Measurements from ENCODE around the gene CDH20.
"Not testable (repeated sequence)": the region's sequence is repeated elsewhere in the genome, so short reads cannot be mapped to it uniquely, and the experiment has no call there.

Gene CDH20

DNA sequence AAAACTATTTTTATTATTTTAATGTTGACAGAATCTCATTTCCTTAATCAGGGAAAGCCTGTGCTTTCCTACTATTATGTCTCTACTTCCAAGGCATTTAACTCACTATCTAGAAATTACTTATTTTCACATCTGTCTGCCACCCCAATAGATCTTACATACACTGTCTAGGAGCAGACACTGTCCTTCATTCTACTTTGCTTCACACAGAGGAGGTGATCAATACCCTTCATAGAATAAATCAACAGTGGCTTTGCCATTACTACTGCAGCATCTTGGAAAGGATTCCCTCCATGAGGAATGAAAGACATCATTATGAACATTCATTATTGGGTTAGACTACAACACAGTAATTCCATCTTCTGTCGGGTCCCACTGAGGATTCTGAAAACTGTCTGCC is 31.7 kb downstream of the CDH20 start:
- no peaks in the 10 kb centered on the region for H3K4me1 ChIP-seq (ENCODE audit: insufficient read depth, low read length)
- no peaks in the 10 kb centered on the region for H3K36me3 ChIP-seq (ENCODE audit: insufficient read depth, low read length)
- H3K9ac ChIP-seq (ENCODE audit: low read depth, low read length) = no peak overlapping the region
- H3K9me3 ChIP-seq (ENCODE audit: control insufficient read depth, insufficient read depth, low read length) = no peaks in the 10 kb centered on the region

GRCh38 chr18:61368001-61368400 is 34.8 kb downstream of the CDH20 start:
- no peaks in the 10 kb centered on the region for H3K4me1 ChIP-seq (ENCODE audit: insufficient read depth, low read length)
- H3K36me3 ChIP-seq (ENCODE audit: insufficient read depth, low read length) = no peaks in the 10 kb centered on the region
- H3K9ac ChIP-seq (ENCODE audit: low read depth, low read length) = no peak overlapping the region
- H3K9me3 ChIP-seq (ENCODE audit: control insufficient read depth, insufficient read depth, low read length) = no peaks in the 10 kb centered on the region

- not testable (repeated sequence) for H3K4me1 ChIP-seq (ENCODE audit: insufficient read depth, low read length); H3K9ac ChIP-seq (ENCODE audit: low read depth, low read length); H3K36me3 ChIP-seq (ENCODE audit: insufficient read depth, low read length); H3K9me3 ChIP-seq (ENCODE audit: control insufficient read depth, insufficient read depth, low read length)
Observed at GRCh38 chr18:61369671-61370070, 36.4 kb downstream of the CDH20 start.

- H3K9me3 ChIP-seq (ENCODE audit: control insufficient read depth, insufficient read depth, low read length) = no peaks in the 10 kb centered on the region
- no peaks in the 10 kb centered on the region for H3K4me1 ChIP-seq (ENCODE audit: insufficient read depth, low read length)
- no peaks in the 10 kb centered on the region for H3K36me3 ChIP-seq (ENCODE audit: insufficient read depth, low read length)
- no peak overlapping the region for H3K9ac ChIP-seq (ENCODE audit: low read depth, low read length)
Observed at GRCh38 chr18:61371111-61371510, 37.9 kb downstream of the CDH20 start.

GRCh38 chr18:61379827-61380226 is 46.6 kb downstream of the CDH20 start:
- no peak overlapping the region for H3K9ac ChIP-seq (ENCODE audit: low read depth, low read length)
- no peaks in the 10 kb centered on the region for H3K9me3 ChIP-seq (ENCODE audit: control insufficient read depth, insufficient read depth, low read length)
- H3K36me3 ChIP-seq (ENCODE audit: insufficient read depth, low read length) = no peaks in the 10 kb centered on the region
- H3K4me1 ChIP-seq (ENCODE audit: insufficient read depth, low read length) = no peaks in the 10 kb centered on the region

DNA sequence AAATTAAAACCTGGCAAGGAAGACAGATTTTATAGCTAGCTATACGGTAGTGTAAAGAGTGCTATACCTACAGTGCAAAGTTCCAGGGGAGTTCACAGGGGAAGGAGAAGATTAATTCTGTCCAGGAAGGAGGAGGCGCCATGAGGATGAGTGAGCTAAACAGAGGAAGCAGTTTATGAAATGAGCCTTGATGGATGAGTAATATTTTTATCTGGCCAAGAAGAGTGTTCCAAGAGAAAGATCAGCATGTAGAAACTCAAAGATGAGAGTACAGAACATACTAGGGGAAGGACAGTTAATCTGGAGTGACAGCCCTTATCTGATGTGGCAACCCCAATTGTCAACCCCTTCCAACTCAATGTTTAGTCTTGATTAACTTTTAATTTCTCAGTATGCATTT is 54.8 kb downstream of the CDH20 start:
- no peaks in the 10 kb centered on the region for H3K9me3 ChIP-seq (ENCODE audit: control insufficient read depth, insufficient read depth, low read length)
- no peaks in the 10 kb centered on the region for H3K4me1 ChIP-seq (ENCODE audit: insufficient read depth, low read length)
- H3K36me3 ChIP-seq (ENCODE audit: insufficient read depth, low read length) = no peaks in the 10 kb centered on the region
- H3K9ac ChIP-seq (ENCODE audit: low read depth, low read length) = no peak overlapping the region

DNA sequence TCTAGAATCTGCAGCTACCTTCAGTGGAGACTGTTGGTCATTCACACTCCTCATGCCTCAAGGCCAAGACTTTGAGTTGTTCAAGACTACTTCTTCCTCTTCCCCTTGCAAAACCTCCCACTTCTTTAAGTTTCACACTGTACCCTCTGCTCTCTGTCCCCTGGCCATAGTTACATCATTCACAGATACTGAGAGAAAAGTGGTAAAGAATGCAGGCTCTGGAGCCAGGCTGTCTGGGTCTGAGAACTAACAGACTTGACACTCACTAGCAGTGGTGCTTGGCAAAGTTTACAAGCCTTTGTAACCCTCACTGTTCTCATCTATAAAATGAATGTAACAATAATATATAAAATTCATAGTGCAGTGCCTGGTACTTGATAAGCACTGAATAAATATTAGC is 61.8 kb downstream of the CDH20 start:
- Histone ChIP-seq H3K4me1 (ENCODE audit: insufficient read depth, low read length) (no peaks in the 10 kb centered on the region), H3K9ac (ENCODE audit: low read depth, low read length) (no peak overlapping the region), H3K9me3 (ENCODE audit: control insufficient read depth, insufficient read depth, low read length) (no peaks in the 10 kb centered on the region), H3K36me3 (ENCODE audit: insufficient read depth, low read length) (no peaks in the 10 kb centered on the region)

DNA sequence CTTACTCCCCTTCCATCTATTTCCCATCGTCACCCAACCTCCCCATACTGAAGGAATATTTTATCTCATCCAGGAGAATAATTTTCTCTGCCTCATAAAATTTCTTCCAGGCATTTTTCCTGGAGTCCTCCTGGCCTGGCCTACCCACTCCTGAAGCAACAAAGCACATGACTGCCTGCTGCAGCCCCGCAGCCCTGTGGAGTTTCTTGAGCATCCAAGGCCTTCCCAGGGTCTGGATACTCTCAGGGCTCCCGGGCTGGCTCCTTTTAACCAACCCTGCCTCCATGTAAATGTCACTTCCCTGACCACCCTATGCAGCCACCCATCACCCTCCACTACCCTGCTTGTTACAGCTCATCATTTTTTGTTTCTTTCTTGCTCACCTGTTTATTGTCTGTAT is 64.0 kb downstream of the CDH20 start:
- Histone ChIP-seq H3K9ac (ENCODE audit: low read depth, low read length) (no peak overlapping the region), H3K36me3 (ENCODE audit: insufficient read depth, low read length) (no peaks in the 10 kb centered on the region), H3K9me3 (ENCODE audit: control insufficient read depth, insufficient read depth, low read length) (no peaks in the 10 kb centered on the region), H3K4me1 (ENCODE audit: insufficient read depth, low read length) (no peaks in the 10 kb centered on the region)

DNA sequence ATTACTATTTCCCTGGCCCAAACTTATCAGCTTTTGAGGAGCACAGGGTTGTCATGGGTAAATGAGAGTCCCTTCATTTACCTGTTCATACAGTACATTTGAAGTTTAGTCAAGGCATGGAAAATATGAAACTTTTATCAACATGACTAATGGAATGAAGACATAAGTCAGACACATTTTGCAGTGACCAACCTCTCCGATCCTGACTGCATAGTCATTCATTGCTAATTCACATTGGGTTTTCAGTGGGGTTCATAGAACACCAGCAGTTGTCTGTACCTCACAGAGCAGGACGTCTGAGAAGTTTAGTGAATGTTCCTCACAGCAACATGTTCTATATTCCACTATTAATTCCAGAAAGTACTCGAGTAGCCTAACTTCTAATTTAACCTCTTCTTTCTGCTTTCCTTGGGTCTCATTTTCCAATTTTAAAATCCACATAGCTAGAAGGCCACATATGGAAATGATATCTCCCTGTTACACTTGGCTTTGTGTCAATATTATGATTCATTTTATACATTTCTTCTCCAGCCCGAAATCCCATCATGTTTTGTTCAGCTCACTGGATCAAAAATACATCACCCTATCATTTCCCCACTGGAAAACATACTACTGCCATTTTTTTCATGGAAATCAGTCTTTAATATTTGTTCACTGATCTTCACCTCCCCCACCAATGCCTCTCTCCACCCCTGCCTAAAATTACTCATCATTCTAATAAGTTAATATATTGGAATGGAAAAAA is 65.9 kb downstream of the CDH20 start:
- Histone ChIP-seq H3K4me1 (ENCODE audit: insufficient read depth, low read length) (no peaks in the 10 kb centered on the region), H3K36me3 (ENCODE audit: insufficient read depth, low read length) (no peaks in the 10 kb centered on the region), H3K9me3 (ENCODE audit: control insufficient read depth, insufficient read depth, low read length) (no peaks in the 10 kb centered on the region), H3K9ac (ENCODE audit: low read depth, low read length) (no peak overlapping the region)

GRCh38 chr18:61400016-61400635 is 66.9 kb downstream of the CDH20 start:
- Histone ChIP-seq H3K4me1 (ENCODE audit: insufficient read depth, low read length) (no peaks in the 10 kb centered on the region), H3K9ac (ENCODE audit: low read depth, low read length) (no peak overlapping the region), H3K9me3 (ENCODE audit: control insufficient read depth, insufficient read depth, low read length) (no peaks in the 10 kb centered on the region), H3K36me3 (ENCODE audit: insufficient read depth, low read length) (no peaks in the 10 kb centered on the region)

DNA sequence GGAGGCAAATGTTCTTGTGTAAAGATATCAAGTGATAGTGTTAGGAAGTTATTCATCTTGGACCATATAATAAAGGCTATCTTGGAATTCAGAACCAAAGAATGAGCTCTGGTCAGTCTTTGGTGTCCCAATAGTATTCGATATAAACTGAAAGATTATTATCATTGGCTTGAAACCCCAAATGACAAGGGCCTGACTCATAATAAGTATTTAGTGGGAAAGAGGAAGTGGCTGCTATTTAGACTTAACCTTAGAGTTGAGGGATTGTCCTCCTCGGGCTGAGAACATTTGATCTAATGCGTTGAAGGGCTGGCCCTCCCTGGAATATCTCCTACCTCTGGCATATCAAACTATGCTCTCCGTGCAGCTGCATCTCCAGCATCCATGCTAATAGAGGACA is 67.5 kb downstream of the CDH20 start:
- no peaks in the 10 kb centered on the region for H3K36me3 ChIP-seq (ENCODE audit: insufficient read depth, low read length)
- no peaks in the 10 kb centered on the region for H3K4me1 ChIP-seq (ENCODE audit: insufficient read depth, low read length)
- H3K9ac ChIP-seq (ENCODE audit: low read depth, low read length) = no peak overlapping the region
- no peaks in the 10 kb centered on the region for H3K9me3 ChIP-seq (ENCODE audit: control insufficient read depth, insufficient read depth, low read length)

- H3K9me3 ChIP-seq (ENCODE audit: control insufficient read depth, insufficient read depth, low read length) = no peaks in the 10 kb centered on the region
- H3K4me1 ChIP-seq (ENCODE audit: insufficient read depth, low read length) = no peaks in the 10 kb centered on the region
- H3K9ac ChIP-seq (ENCODE audit: low read depth, low read length) = no peak overlapping the region
- H3K36me3 ChIP-seq (ENCODE audit: insufficient read depth, low read length) = no peaks in the 10 kb centered on the region
Observed at GRCh38 chr18:61402726-61403125, 69.5 kb downstream of the CDH20 start.

DNA sequence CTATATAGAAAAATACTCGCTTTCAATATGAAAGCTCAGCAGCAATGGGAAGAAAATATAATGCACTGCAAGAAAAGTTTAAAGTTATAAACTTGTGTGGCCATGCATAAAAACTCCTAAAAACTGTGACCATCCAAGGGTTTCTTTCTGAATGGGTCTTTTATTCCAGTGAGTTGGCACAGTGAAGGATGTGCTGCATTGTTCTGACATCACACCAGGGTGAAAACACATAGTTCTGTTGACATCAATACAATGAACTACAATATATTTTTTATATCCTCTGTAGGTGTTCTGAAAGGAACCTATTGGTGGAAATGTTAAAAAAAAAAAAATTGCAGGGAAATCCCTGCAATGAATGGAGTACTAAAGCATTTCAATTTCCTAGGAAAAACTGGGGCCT is 80.2 kb downstream of the CDH20 start:
- Histone ChIP-seq H3K4me1 (ENCODE audit: insufficient read depth, low read length) (no peaks in the 10 kb centered on the region), H3K9ac (ENCODE audit: low read depth, low read length) (no peak overlapping the region), H3K36me3 (ENCODE audit: insufficient read depth, low read length) (no peaks in the 10 kb centered on the region), H3K9me3 (ENCODE audit: control insufficient read depth, insufficient read depth, low read length) (no peaks in the 10 kb centered on the region)

DNA sequence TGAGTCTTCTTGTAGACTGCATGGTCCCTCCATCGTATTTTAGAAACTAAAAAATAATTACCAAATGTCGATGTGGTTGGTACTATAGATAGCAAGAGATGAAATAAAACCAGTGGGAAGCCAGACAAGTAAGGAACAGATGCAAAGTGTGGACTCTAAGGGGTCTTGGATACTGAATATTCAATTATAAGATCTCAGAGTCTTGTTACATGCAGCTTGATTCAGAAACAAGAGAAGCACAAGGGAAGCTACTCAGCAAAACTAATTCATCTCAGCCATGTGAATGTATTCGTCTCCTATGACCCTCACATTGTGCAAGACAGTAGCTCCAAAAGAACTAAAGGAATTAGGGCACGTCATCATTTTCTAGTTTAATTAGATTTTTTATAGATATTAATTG is 80.9 kb downstream of the CDH20 start:
- no peaks in the 10 kb centered on the region for H3K9me3 ChIP-seq (ENCODE audit: control insufficient read depth, insufficient read depth, low read length)
- no peak overlapping the region for H3K9ac ChIP-seq (ENCODE audit: low read depth, low read length)
- H3K4me1 ChIP-seq (ENCODE audit: insufficient read depth, low read length) = no peaks in the 10 kb centered on the region
- H3K36me3 ChIP-seq (ENCODE audit: insufficient read depth, low read length) = no peaks in the 10 kb centered on the region

GRCh38 chr18:61419763-61420162 is 86.5 kb downstream of the CDH20 start:
- no peaks in the 10 kb centered on the region for H3K4me1 ChIP-seq (ENCODE audit: insufficient read depth, low read length)
- H3K9ac ChIP-seq (ENCODE audit: low read depth, low read length) = no peak overlapping the region
- no peaks in the 10 kb centered on the region for H3K9me3 ChIP-seq (ENCODE audit: control insufficient read depth, insufficient read depth, low read length)
- H3K36me3 ChIP-seq (ENCODE audit: insufficient read depth, low read length) = no peaks in the 10 kb centered on the region

Data from ES-I3 (cell line).